HepG2 (cell line): ENCODE measurements around the gene ITSN2. TPM values are rescaled to one million over a fixed set of nuclear protein-coding genes. Genes with fewer than 3 reads are reported as not detected.

ENCODE experiments used
- CREB1 ChIP-seq, 2 experiments: fragments of 450-650 bp in 1 of 2; IDR thresholded peaks; 2 replicates each; pipeline ENCODE4 v1.6.1; 2016 to 2017; ENCODE audit warnings: control low read depth in 1 of 2, mild to moderate bottlenecking in 1 of 2, missing compliant biosample characterization in 1 of 2, missing genetic modification characterization in 1 of 2
- ELF4 ChIP-seq: sonication (generic); formaldehyde crosslinking; IDR thresholded peaks from 2 replicates; pipeline ENCODE4 v1.5.0; 2020; ENCODE audit warnings: missing genetic modification reagents, mild to moderate bottlenecking, moderate library complexity, borderline replicate concordance
- EP300 ChIP-seq, 3 experiments: sonication (generic) in 1 of 3; formaldehyde crosslinking in 1 of 3; IDR thresholded peaks; 2 replicates each; pipeline versions ENCODE4 v1.5.1 to v1.6.1; 2011 to 2020; ENCODE audit warnings: low read depth in 2 of 3, low read length in 2 of 3, borderline replicate concordance in 1 of 3, improper control_type of control experiment in 1 of 3, mild to moderate bottlenecking in 1 of 3, missing genetic modification reagents in 1 of 3, moderate library complexity in 1 of 3
- GATAD2A ChIP-seq: IDR thresholded peaks from 2 replicates; pipeline ENCODE4 v1.6.1; 2016
- HHEX ChIP-seq: IDR thresholded peaks from 2 replicates; pipeline ENCODE4 v1.6.1; 2016; ENCODE audit warnings: control low read depth
- HMGA1 ChIP-seq: sonication (generic); formaldehyde crosslinking; conservative IDR thresholded peaks from 2 replicates; pipeline ENCODE4 v1.4.0; 2020; ENCODE audit warnings: missing genetic modification reagents
- HNF4A ChIP-seq: sonication (generic); formaldehyde crosslinking; IDR thresholded peaks from 2 replicates; pipeline ENCODE4 v1.4.0; 2020; ENCODE audit warnings: missing genetic modification reagents
- TAF1 ChIP-seq: sonication (generic); formaldehyde crosslinking; IDR thresholded peaks from 2 replicates; pipeline ENCODE4 v1.4.0; 2020; ENCODE audit warnings: missing genetic modification reagents
- TGIF2 ChIP-seq: IDR thresholded peaks from 2 replicates; pipeline ENCODE4 v1.6.1; 2016; ENCODE audit warnings: control low read depth, missing compliant biosample characterization
- TMF1 ChIP-seq: sonication (generic); formaldehyde crosslinking; IDR thresholded peaks from 2 replicates; pipeline ENCODE4 v1.8.1; 2022; ENCODE audit warnings: low read depth, missing genetic modification reagents
- ZFY ChIP-seq: sonication (generic); formaldehyde crosslinking; IDR thresholded peaks from 2 replicates; pipeline ENCODE4 v1.4.0; 2020; ENCODE audit warnings: missing genetic modification reagents
- ZNF232 ChIP-seq: sonication (generic); formaldehyde crosslinking; IDR thresholded peaks from 2 replicates; pipeline ENCODE4 v1.4.0; 2020; ENCODE audit warnings: missing genetic modification reagents, borderline replicate concordance
- ZNF33A ChIP-seq: sonication (generic); formaldehyde crosslinking; IDR thresholded peaks from 2 replicates; pipeline ENCODE4 v1.5.1; 2020; ENCODE audit warnings: missing genetic modification reagents, mild to moderate bottlenecking, moderate library complexity, borderline replicate concordance
- ZNF772 ChIP-seq: sonication (generic); formaldehyde crosslinking; IDR thresholded peaks from 2 replicates; pipeline ENCODE4 v1.5.0; 2020; ENCODE audit warnings: mild to moderate bottlenecking, missing genetic modification reagents
- polyA plus RNA-seq, 8 experiments: library from polyadenylated mRNA; depleted of rRNA in 3 of 8; stranded (reverse) in 7 of 8; unstranded in 1 of 8; fragments of >200 nt; fragmentation: Illumina TruSeq in 4 of 8; extraction: Trizol in 4 of 8; gene quantifications; 2 replicates each; pipeline versions ENCODE4 v1.2.1 to v1.2.3, GENCODE V29; 2011 to 2016; ENCODE audit warnings: low read depth in 4 of 8, missing spikeins in 1 of 8, mixed read lengths in 1 of 8; ENCODE audit not compliant: insufficient read depth in 1 of 8
- total RNA-seq, 5 experiments: library from RNA; depleted of rRNA; stranded (reverse); fragments of >200 nt; fragmentation: Illumina TruSeq; extraction: Trizol; gene quantifications; 2 replicates each; pipeline ENCODE4 v1.2.3, GENCODE V29; 2016; ENCODE audit warnings: low read depth in 1 of 5
- TF ChIP-seq, protein P1 (sequence below), 2 experiments: fragments of 450-650 bp in 1 of 2; sonication (generic) in 1 of 2; formaldehyde crosslinking in 1 of 2; IDR thresholded peaks; 2 replicates each; pipeline versions ENCODE4 v1.6.1 to v1.8.0; 2016 to 2022; ENCODE audit warnings: antibody characterized with exemption in 1 of 2, mild to moderate bottlenecking in 1 of 2, missing genetic modification reagents in 1 of 2
- TF ChIP-seq, protein P2 (sequence below): IDR thresholded peaks from 2 replicates; pipeline ENCODE4 v1.6.1; 2018; ENCODE audit warnings: missing genetic modification reagents
- TF ChIP-seq, protein P3 (sequence below): sonication (generic); formaldehyde crosslinking; IDR thresholded peaks from 2 replicates; pipeline ENCODE4 v1.8.1; 2023; ENCODE audit warnings: mild to moderate bottlenecking, missing genetic modification reagents

Gene ITSN2
- total and polyA plus RNA-seq, 2 of the 13 experiments (the other 11 are each of a cell fraction or from before 2014, with no cell fraction given), result 26.0 to 26.6 TPM

DNA sequence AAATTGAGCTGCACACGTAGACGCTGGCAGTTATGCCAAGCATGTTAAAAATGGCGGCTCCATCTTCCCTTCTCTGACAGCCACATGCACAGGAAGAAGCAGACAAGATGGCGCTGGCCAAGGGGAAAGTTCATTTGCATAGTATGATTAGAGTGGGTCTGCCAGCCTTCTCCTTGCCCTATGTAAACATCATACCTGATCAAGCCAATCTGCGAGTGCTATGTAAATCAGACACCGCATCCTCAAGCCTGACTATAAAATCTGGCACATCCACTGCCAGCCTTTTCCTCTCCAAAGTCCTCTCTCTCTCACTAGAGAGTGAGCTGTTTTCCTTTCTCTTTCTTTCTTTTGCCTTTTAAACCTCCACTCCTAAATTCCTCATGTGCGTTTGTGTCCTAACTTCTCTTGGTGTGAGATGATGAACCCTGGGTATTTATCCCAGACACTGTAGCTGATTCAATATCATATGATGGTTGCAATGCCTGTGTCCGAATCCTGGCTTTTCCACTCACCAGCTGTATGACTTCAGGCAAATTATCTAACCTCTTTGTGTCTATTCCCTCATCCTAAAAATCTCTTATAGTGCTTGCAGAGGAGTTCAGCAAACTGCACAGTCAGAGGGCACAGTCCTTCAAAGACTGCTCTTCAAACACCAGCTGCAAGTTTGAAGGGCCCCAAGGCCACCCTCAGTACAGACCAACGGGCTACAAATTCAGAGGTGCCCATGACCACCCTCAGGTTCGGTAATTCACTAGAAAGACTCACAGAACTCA, 39.3 kb upstream of the ITSN2 start (continued):
- TF ChIP-seq, protein P1, sequence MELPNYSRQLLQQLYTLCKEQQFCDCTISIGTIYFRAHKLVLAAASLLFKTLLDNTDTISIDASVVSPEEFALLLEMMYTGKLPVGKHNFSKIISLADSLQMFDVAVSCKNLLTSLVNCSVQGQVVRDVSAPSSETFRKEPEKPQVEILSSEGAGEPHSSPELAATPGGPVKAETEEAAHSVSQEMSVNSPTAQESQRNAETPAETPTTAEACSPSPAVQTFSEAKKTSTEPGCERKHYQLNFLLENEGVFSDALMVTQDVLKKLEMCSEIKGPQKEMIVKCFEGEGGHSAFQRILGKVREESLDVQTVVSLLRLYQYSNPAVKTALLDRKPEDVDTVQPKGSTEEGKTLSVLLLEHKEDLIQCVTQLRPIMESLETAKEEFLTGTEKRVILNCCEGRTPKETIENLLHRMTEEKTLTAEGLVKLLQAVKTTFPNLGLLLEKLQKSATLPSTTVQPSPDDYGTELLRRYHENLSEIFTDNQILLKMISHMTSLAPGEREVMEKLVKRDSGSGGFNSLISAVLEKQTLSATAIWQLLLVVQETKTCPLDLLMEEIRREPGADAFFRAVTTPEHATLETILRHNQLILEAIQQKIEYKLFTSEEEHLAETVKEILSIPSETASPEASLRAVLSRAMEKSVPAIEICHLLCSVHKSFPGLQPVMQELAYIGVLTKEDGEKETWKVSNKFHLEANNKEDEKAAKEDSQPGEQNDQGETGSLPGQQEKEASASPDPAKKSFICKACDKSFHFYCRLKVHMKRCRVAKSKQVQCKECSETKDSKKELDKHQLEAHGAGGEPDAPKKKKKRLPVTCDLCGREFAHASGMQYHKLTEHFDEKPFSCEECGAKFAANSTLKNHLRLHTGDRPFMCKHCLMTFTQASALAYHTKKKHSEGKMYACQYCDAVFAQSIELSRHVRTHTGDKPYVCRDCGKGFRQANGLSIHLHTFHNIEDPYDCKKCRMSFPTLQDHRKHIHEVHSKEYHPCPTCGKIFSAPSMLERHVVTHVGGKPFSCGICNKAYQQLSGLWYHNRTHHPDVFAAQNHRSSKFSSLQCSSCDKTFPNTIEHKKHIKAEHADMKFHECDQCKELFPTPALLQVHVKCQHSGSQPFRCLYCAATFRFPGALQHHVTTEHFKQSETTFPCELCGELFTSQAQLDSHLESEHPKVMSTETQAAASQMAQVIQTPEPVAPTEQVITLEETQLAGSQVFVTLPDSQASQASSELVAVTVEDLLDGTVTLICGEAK (IDR thresholded peaks at IDR 0.05), result no peak
- TF ChIP-seq, protein P1 (CRISPR knock-in tag; IDR thresholded peaks at IDR 0.05), result no peak
- TF ChIP-seq HHEX (CRISPR knock-in tag) (no peak), CREB1 (IDR thresholded peaks at IDR 0.05) (no peak), CREB1 (CRISPR knock-in tag; IDR thresholded peaks at IDR 0.05) (0 out of 2 replicates have a peak, but pooled peaks have one; percentile 29), ZNF232 (no peak), ELF4 (no peak), TAF1 (CRISPR knock-in tag) (0 out of 2 replicates have a peak, but pooled peaks have one; percentile 28), GATAD2A (peak; percentile 34; the same call in 1 of the 2 replicates), ZNF772 (no peak), TGIF2 (peak; percentile 94), ZNF33A (no peak), HMGA1 (CRISPR knock-in tag) (no peak), TMF1 (CRISPR knock-in tag) (0 out of 2 replicates have a peak, but pooled peaks have one; percentile 18), EP300 (IDR thresholded peaks at IDR 0.05; ENCODE audit: low read depth in 2 of 2, low read length in 2 of 2) (peak in 1 of 2 experiments; percentile 20; a peak in 1 of 4 replicates), EP300 (CRISPR knock-in tag; IDR thresholded peaks at IDR 0.05; ENCODE audit: borderline replicate concordance) (no peak), ZFY (0 out of 2 replicates have a peak, but pooled peaks have one; percentile 24), HNF4A (CRISPR knock-in tag) (no peak)
- TF ChIP-seq, protein P2, sequence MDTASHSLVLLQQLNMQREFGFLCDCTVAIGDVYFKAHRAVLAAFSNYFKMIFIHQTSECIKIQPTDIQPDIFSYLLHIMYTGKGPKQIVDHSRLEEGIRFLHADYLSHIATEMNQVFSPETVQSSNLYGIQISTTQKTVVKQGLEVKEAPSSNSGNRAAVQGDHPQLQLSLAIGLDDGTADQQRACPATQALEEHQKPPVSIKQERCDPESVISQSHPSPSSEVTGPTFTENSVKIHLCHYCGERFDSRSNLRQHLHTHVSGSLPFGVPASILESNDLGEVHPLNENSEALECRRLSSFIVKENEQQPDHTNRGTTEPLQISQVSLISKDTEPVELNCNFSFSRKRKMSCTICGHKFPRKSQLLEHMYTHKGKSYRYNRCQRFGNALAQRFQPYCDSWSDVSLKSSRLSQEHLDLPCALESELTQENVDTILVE, result no peak
- TF ChIP-seq, protein P3, sequence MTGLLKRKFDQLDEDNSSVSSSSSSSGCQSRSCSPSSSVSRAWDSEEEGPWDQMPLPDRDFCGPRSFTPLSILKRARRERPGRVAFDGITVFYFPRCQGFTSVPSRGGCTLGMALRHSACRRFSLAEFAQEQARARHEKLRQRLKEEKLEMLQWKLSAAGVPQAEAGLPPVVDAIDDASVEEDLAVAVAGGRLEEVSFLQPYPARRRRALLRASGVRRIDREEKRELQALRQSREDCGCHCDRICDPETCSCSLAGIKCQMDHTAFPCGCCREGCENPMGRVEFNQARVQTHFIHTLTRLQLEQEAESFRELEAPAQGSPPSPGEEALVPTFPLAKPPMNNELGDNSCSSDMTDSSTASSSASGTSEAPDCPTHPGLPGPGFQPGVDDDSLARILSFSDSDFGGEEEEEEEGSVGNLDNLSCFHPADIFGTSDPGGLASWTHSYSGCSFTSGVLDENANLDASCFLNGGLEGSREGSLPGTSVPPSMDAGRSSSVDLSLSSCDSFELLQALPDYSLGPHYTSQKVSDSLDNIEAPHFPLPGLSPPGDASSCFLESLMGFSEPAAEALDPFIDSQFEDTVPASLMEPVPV (CRISPR knock-in tag), result no peak
